AG09309 (cell line): ENCODE results near the gene FAM110D.

ENCODE experiments used
- DNase-seq: peaks from one replicate; pipeline ENCODE4 v3.0.0-alpha.2; 2010; ENCODE audit warnings: low read depth
- H3K4me3 ChIP-seq: 2 replicates; pipeline ENCODE4 v1.5.1; 2011; ENCODE audit warnings: mild to moderate bottlenecking, low read depth, low read length, moderate library complexity; ENCODE audit not compliant: control insufficient read depth
- TF ChIP-seq, protein P1 (sequence below): IDR thresholded peaks from 2 replicates; pipeline ENCODE4 v1.5.1; 2011; ENCODE audit warnings: mild to moderate bottlenecking, low read depth, low read length, inconsistent platforms; ENCODE audit not compliant: insufficient read depth, control insufficient read depth; ENCODE audit errors: missing control alignments

Gene FAM110D

DNA sequence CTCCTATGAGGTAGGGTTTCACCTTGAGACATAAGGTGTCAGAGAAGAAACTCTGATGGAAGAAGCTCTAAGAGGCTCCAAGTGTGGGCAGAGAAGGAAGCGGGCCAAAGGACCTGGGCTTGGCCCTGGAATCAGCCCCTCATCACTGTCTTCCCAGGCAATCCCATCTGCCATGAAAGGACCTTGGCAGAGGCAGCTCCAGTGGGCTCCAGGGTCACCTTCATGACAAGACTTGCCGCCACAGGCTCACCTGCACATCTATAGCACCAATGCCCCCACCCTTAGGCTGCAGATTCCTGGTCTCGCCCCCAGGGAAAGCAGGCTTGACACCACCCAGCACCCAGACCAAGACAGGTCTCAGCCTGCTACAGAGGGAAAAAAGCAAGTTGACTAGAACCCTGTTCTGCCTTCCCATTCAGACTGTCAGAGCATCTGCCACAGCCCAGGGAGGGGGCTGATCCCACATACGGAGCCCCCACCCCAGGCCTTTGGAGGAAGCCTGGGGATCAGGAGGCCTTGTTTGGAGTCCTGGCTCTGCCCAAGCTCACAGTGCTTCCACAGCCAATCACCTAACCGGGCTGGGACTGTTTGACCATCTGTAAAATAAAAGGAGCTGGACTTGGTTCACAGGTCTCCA lies 490 bp upstream of the FAM110D start:
- TF ChIP-seq, protein P1, sequence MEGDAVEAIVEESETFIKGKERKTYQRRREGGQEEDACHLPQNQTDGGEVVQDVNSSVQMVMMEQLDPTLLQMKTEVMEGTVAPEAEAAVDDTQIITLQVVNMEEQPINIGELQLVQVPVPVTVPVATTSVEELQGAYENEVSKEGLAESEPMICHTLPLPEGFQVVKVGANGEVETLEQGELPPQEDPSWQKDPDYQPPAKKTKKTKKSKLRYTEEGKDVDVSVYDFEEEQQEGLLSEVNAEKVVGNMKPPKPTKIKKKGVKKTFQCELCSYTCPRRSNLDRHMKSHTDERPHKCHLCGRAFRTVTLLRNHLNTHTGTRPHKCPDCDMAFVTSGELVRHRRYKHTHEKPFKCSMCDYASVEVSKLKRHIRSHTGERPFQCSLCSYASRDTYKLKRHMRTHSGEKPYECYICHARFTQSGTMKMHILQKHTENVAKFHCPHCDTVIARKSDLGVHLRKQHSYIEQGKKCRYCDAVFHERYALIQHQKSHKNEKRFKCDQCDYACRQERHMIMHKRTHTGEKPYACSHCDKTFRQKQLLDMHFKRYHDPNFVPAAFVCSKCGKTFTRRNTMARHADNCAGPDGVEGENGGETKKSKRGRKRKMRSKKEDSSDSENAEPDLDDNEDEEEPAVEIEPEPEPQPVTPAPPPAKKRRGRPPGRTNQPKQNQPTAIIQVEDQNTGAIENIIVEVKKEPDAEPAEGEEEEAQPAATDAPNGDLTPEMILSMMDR, result no peak
- no peak overlapping the region for H3K4me3 ChIP-seq

DNA sequence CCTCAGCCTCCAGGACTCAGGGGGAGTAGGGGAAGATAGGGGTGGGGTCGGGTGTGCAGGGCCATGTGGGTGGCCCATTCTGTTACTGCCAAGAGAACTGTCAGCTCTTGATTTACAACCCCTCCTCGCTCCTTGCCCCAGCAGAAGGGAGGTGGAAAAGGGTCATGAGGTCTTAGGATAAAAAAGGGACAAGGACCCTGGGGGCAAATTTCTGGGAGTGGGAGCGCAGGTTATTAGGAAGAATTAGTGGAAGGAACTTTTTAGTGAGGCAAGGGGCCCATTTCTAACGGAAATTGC lies 812 bp downstream of the FAM110D start:
- no peak overlapping the region for H3K4me3 ChIP-seq
- TF ChIP-seq, protein P1, result no peak
- no peak for DNase-seq

More for the DNA sequence above, 490 bp upstream of the FAM110D start:
- no peak for DNase-seq

DNA sequence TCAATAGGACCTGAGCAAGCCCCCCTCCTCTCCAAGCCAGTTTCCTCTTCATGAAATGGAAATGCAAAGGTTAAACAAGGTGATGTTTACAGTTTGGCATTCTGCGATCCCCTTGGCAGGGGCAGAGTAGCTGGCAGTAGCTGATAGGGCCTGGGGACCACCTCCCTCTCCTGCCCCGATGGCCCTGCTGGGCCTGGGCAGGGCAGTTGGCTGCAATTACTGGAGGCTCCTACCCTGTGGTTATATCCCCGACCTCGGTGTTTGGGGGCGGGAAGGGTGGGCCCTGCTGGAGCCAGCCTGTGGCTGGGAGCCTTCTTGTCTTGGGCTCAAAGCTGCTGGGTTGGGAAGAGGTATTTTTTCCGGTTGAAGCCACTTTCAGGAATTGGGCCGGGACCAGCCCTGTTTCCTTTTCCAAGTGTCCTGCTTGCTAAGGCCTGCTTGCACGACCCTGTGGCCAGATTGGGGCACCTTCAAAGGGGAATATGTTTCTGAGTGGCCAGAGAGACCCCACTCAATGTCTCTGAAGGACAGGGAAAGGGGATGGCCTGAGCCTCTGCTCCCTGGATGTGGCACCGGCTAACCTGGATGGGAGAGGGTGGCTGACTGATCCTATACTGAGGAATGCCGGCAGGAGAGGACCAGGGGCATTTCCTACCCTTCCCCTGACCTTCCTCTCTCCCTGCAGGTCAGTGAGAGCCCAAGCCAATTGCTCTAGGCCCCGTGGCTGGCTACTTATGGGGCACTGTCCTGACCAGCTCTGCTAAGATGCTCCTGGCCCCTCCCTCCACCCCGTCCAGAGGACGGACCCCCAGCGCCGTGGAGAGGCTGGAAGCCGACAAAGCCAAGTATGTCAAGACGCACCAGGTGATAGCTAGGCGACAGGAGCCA lies 1.9 kb downstream of the FAM110D start:
- H3K4me3 ChIP-seq, result no peak overlapping the region
- no peak for DNase-seq
- TF ChIP-seq, protein P1, result no peak

DNA sequence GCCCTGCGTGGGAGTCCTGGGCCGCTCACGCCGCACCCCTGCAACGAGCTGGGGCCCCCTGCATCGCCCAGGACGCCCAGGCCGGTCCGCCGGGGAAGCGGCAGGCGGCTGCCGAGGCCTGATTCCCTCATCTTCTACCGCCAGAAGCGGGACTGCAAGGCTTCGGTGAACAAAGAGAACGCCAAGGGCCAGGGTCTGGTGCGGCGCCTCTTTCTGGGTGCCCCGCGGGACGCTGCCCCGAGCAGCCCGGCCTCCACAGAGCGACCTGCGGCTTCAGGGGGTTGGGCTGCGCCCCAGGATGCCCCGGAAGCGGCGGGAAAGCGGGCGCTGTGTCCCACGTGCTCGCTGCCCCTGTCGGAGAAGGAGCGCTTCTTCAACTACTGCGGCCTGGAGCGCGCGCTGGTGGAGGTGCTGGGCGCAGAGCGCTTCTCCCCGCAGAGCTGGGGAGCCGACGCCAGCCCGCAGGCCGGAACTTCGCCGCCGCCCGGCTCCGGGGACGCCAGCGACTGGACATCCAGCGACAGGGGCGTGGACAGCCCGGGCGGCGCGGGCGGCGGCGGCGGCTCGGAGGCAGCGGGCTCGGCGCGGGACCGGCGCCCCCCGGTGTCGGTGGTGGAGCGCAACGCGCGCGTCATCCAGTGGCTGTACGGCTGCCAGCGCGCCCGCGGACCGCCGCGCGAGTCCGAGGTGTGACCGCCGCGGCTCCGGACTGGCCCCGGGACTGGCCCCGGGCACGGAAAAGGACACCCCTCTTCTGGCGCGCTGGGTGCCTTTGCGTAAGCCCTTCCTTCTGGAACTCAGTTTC lies 2.7 kb downstream of the FAM110D start:
- H3K4me3 ChIP-seq, result peak overlapping the region; percentile 31

DNA sequence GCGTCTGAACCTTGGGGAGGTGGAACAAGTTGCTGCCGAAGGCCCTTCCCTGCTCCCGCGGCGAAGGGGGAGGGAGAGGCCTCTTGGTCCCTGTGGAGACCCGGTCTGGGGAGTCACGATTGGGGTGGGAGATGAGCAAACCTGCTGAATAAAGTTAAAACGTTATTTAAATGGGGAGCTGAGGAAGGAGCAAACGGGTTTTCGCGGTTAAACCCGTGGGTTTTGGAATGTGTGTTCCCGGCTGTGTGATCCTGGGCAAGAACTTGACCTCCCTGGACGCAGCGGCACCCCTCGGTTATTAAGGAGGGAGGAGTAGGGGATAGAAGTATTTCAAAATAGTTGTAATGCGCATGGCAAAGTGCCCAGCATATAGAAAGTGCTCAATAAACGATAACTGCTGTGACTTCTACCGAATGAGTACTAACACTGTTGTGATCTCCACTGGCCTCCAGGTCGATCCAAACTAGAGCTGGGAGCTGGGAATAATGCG lies 3.4 kb downstream of the FAM110D start:
- peak overlapping the region; percentile 25 for H3K4me3 ChIP-seq
- DNase-seq, result no peak
- TF ChIP-seq, protein P1, result no peak

More for the DNA sequence above, 2.7 kb downstream of the FAM110D start:
- TF ChIP-seq, protein P1, result no peak
- no peak for DNase-seq

DNA sequence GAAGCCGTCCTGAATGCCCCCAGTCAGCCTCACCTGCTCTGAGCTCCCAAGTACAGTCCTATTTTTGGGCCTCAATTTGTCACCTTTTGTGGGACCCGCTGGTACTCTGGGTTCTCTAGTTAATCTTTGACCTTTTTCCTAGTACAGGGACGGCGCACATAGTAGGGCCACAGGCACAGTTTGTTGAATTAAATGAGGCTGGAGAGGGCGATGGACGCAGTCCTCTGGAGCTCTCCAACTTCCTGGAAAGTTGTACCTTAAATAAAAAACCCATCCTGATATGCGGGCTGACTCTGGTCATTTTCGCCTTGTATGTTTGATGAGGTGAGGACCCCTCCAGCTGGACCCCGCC lies 4.8 kb downstream of the FAM110D start:
- TF ChIP-seq, protein P1, result no peak
- no peak for DNase-seq
- H3K4me3 ChIP-seq, result no peak overlapping the region
